GM12878 (cell line): ENCODE results near the gene RAB43. TPM values are rescaled to one million over a fixed set of nuclear protein-coding genes. Genes with fewer than 3 reads are reported as not detected.
A peak's percentile ranks its signal among the peaks of the same experiment; 100 is the strongest.

Experiments
- ATAC-seq: fragments of 200-7000 bp; cut with Tn5 transposase; 3 replicates; pipeline ENCODE4 v1.9.1; 2020; ENCODE audit warnings: mild to moderate bottlenecking, moderate library complexity
- BruUV-seq: library from RNA; stranded (reverse); fragments of 400-500 nt; replicated peaks from 2 replicates; lab custom pipeline; 2021; lab: Mats Ljungman, UMichigan
- CTCF ChIA-PET: fragments of 300-600 bp; sonication (Branson Sonifier 250); formaldehyde crosslinking; extraction: SDS; loops from one replicate; lab custom pipeline; 2021; ENCODE audit warnings: inconsistent platforms; lab: Yijun Ruan, JAX
- POLR2A ChIA-PET: fragments of 350-600 bp; formaldehyde crosslinking; extraction: SDS; loops from one replicate; lab custom pipeline; 2021; ENCODE audit warnings: inconsistent platforms; lab: Charles Lee
- RAD21 ChIA-PET: fragments of 300-600 bp; sonication (Branson Sonifier 250); formaldehyde crosslinking; loops from one replicate; lab custom pipeline; 2023; ENCODE audit warnings: antibody characterized with exemption; ENCODE audit not compliant: unreplicated experiment; lab: Charles Lee
- SMC1A ChIA-PET: fragments of 300-600 bp; sonication (Branson Sonifier 250); formaldehyde crosslinking; loops from one replicate; lab custom pipeline; 2023; ENCODE audit not compliant: unreplicated experiment, uncharacterized antibody; lab: Charles Lee
- DNase-seq: peaks from one replicate; pipeline ENCODE4 v3.0.0-alpha.2; 2011; ENCODE audit warnings: low read depth, low spot score
- FAIRE-seq: peaks from 3 replicates; lab custom pipeline; 2011; peaks lifted over from hg19 to GRCh38; lab: Jason Lieb, UNC
- H2AFZ ChIP-seq: 2 replicates; pipeline ENCODE4 v1.6.0; 2011; ENCODE audit warnings: low read depth, low read length, control low read depth; ENCODE audit not compliant: control insufficient read depth
- H3K27ac ChIP-seq: 2 replicates; pipeline ENCODE4 v1.5.1; 2011; ENCODE audit warnings: control low read depth; ENCODE audit not compliant: control insufficient read depth, insufficient read depth
- H3K27me3 ChIP-seq, 2 experiments: replicated peaks in 1 of 2; 2 replicates each; pipeline versions ENCODE4 v1.6.0 to v1.6.1; 2011; ENCODE audit warnings: low read length in 1 of 2; ENCODE audit not compliant: control insufficient read depth in 2 of 2, insufficient read depth in 2 of 2
- H3K36me3 ChIP-seq, 2 experiments: 2 replicates each; pipeline ENCODE4 v1.5.1; 2011; ENCODE audit warnings: low read length in 1 of 2; ENCODE audit not compliant: control insufficient read depth in 2 of 2, insufficient read depth in 2 of 2
- H3K4me1 ChIP-seq: 2 replicates; pipeline ENCODE4 v1.6.1; 2011; ENCODE audit warnings: mild to moderate bottlenecking, low read length, moderate library complexity, mixed read lengths; ENCODE audit not compliant: control insufficient read depth, insufficient read depth
- H3K4me2 ChIP-seq: 2 replicates; pipeline ENCODE4 v1.6.0; 2011; ENCODE audit warnings: control low read depth; ENCODE audit not compliant: control insufficient read depth, insufficient read depth
- H3K4me3 ChIP-seq: fragments of 200-600 bp; sonication (generic); 2 replicates; pipeline ENCODE4 v1.5.1; 2016
- H3K79me2 ChIP-seq: 2 replicates; pipeline ENCODE4 v1.6.0; 2011; ENCODE audit warnings: low read length; ENCODE audit not compliant: control insufficient read depth, insufficient read depth
- H3K9ac ChIP-seq: 2 replicates; pipeline ENCODE4 v1.8.0; 2011; ENCODE audit warnings: low read length, control low read depth, mixed read lengths; ENCODE audit not compliant: control insufficient read depth, insufficient read depth
- H3K9me3 ChIP-seq: replicated peaks from 3 replicates; pipeline ENCODE4 v1.5.1; 2011; ENCODE audit warnings: mild to moderate bottlenecking, low read length; ENCODE audit not compliant: control insufficient read depth, insufficient read depth
- H4K20me1 ChIP-seq: 2 replicates; pipeline ENCODE4 v1.6.0; 2011; ENCODE audit not compliant: control insufficient read depth, insufficient read depth
- BCL3 ChIP-seq: IDR thresholded peaks from 2 replicates; pipeline ENCODE4 v1.6.1; 2011; ENCODE audit warnings: borderline replicate concordance, low read depth, mild to moderate bottlenecking, moderate library complexity, low read length; ENCODE audit not compliant: insufficient read depth, poor library complexity, severe bottlenecking
- RELA ChIP-seq: fragments of 450-650 bp; IDR thresholded peaks from 2 replicates; pipeline ENCODE4 v1.8.0; 2014; ENCODE audit warnings: borderline replicate concordance; ENCODE audit not compliant: partially characterized antibody
- WGBS: methylation state at CpG from one replicate; pipeline ENCODE4 v1.1.6; 2016; ENCODE audit warnings: low lambda C conversion rate; ENCODE audit not compliant: insufficient replicate concordance, insufficient coverage; ENCODE audit errors: missing lambda C conversion rate; 5-methylcytosine and 5-hydroxymethylcytosine counted together
- in situ Hi-C: fragments of 300-500 bp; cut with MboI; formaldehyde crosslinking; loops from 9 replicates; pipeline ENCODE4 v1.14.3; 2018; ENCODE audit warnings: mixed read lengths
- intact Hi-C: fragments of 100-400 bp; cut with micrococcal nuclease; formaldehyde crosslinking; loops from one replicate; pipeline ENCODE4 v1.14.2; 2022; ENCODE audit not compliant: unreplicated experiment
- polyA plus RNA-seq, 11 experiments: library from polyadenylated mRNA; depleted of rRNA in 4 of 11; unstranded in 6 of 11; stranded (reverse) in 5 of 11; fragments of >200 nt; fragmentation: Nextera tagmentation in 4 of 11; fragmentation: Illumina TruSeq in 1 of 11; extraction: Ambion mirVana in 4 of 11; extraction: Trizol in 1 of 11; gene quantifications; 1 replicate in 1 of 11; 2 replicates in 10 of 11; pipeline versions ENCODE4 v1.2.1 to v1.2.3, GENCODE V29; 2011 to 2016; ENCODE audit warnings: inconsistent platforms in 2 of 11, missing spikeins in 2 of 11, low read depth in 1 of 11
- total RNA-seq, 4 experiments: library from RNA; depleted of rRNA in 3 of 4; stranded (reverse); fragments of >200 nt in 3 of 4; fragmentation: Illumina TruSeq in 1 of 4; extraction: Trizol in 1 of 4; gene quantifications; 2 replicates each; pipeline versions ENCODE4 v1.2.1 to v1.2.3, GENCODE V29; 2013 to 2021

The RAB43 gene
- total and polyA plus RNA-seq, 10 of the 15 experiments (the other 5 are each of a cell fraction or from before 2014, with no cell fraction given): 0.08 to 14.0 (median 4.0) TPM

GRCh38 chr3:129060276-129061022, 61.2 kb downstream of the RAB43 start, which contains the start of gene GP9:
Gene GP9 (plus strand): TSS chr3:129060779. CDS start chr3:129061740, 961 bp downstream.
- ChIA-PET CTCF (interaction anchor here (0.7 to 1.5 kb wide), 2 partner anchors 87 to 186 kb away, joined by 3 to 4 read pairs; no protein-coding TSS in a partner anchor), RAD21 (no interaction called here), POLR2A (no interaction called here), SMC1A (interaction anchor here (0.9 kb wide), 1 partner anchor 102 kb away, joined by 3 read pairs; no protein-coding TSS in a partner anchor)
- Histone ChIP-seq H3K9me3 (no peaks in the 10 kb centered on the region), H4K20me1 (no peaks in the 10 kb centered on the region), H3K4me2 (no peak within 1 kb of the TSS), H3K27ac (no peak within 1 kb of the TSS), H2AFZ (no peak within 1 kb of the TSS), H3K4me3 (no peak within 1 kb of the TSS), H3K4me1 (0 out of 2 replicates have a peak, but pooled peaks cover 3% of the 10 kb centered on the region), H3K9ac (no peak within 1 kb of the TSS), H3K36me3 (no peaks in the 10 kb centered on the region), H3K27me3 (no peaks in the 10 kb centered on the region; a peak in 3 of 4 replicates), H3K79me2 (no peaks in the 10 kb centered on the region)
- FAIRE-seq: no peak
- no peak for ATAC-seq
- no peak for DNase-seq
- TF ChIP-seq BCL3: peak; percentile 75
- TF ChIP-seq RELA: no peak
- in situ Hi-C loops (no loop called here), intact Hi-C loops (no loop called here)
- no TSS peak for BruUV-seq
- 25% methylated on average over 12 of the region's 13 CpGs for WGBS
